ENCODE results near the gene RABGAP1L.

Gene RABGAP1L

GRCh38 chr1:174911606-174912005 lies 752.3 kb downstream of the RABGAP1L start:
- DNase-seq, result no peak

GRCh38 chr1:174912264-174912663 lies 752.9 kb downstream of the RABGAP1L start:
- no peak for DNase-seq

GRCh38 chr1:174913225-174913903 lies 754.0 kb downstream of the RABGAP1L start:
- DNase-seq, result no peak

GRCh38 chr1:174914991-174915390 lies 755.7 kb downstream of the RABGAP1L start:
- DNase-seq, result peak; percentile 16 to 25

- DNase-seq, result peak in 1 of 2 donors; percentile 41
Observed at GRCh38 chr1:174916846-174917245, 757.5 kb downstream of the RABGAP1L start.

- DNase-seq, result no peak
Observed at GRCh38 chr1:174920093-174920492, 760.8 kb downstream of the RABGAP1L start.

GRCh38 chr1:174922121-174922520 lies 762.8 kb downstream of the RABGAP1L start:
- no peak for DNase-seq

- DNase-seq, result no peak
Observed at GRCh38 chr1:174923820-174924219, 764.5 kb downstream of the RABGAP1L start.

- no peak for DNase-seq
Observed at GRCh38 chr1:174928541-174928940, 769.2 kb downstream of the RABGAP1L start.

- no peak for DNase-seq
Observed at GRCh38 chr1:174931214-174931613, 771.9 kb downstream of the RABGAP1L start.

GRCh38 chr1:174932587-174932986 lies 773.3 kb downstream of the RABGAP1L start:
- DNase-seq, result no peak

GRCh38 chr1:174935961-174936727 lies 776.8 kb downstream of the RABGAP1L start:
- DNase-seq, result no peak

- peak; percentile 47 to 59 for DNase-seq
Observed at GRCh38 chr1:174938281-174939007, 779.1 kb downstream of the RABGAP1L start.

GRCh38 chr1:174939775-174940545 lies 780.6 kb downstream of the RABGAP1L start:
- no peak for DNase-seq

- DNase-seq, result no peak
Observed at GRCh38 chr1:174940646-174941175, 781.4 kb downstream of the RABGAP1L start.

- peak; percentile 79 to 94 for DNase-seq
Observed at GRCh38 chr1:174942547-174943255, 783.4 kb downstream of the RABGAP1L start.

GRCh38 chr1:174946031-174946430 lies 786.7 kb downstream of the RABGAP1L start:
- no peak for DNase-seq

- DNase-seq, result no peak
Observed at GRCh38 chr1:174949061-174949460, 789.7 kb downstream of the RABGAP1L start.

- DNase-seq, result no peak
Observed at GRCh38 chr1:174949645-174950044, 790.3 kb downstream of the RABGAP1L start.

GRCh38 chr1:174953285-174954072 lies 794.2 kb downstream of the RABGAP1L start:
- peak; percentile 20 to 45 for DNase-seq

GRCh38 chr1:174954073-174954460 lies 794.7 kb downstream of the RABGAP1L start:
- no peak for DNase-seq

Measured in inflammatory macrophage treated with lipopolysaccharide for 1 hour (primary cell).